Measurements from ENCODE around the gene TAAR1. TPM values are rescaled to one million over a fixed set of nuclear protein-coding genes. Genes with fewer than 3 reads are reported as not detected.

TAAR1 gene
- total and polyA plus RNA-seq, 2 experiments from 2014 or later, result not detected

GRCh38 chr6:132690678-132691077, 31.7 kb upstream of the TAAR1 start (continued):
- TF ChIP-seq CREB1 (CRISPR knock-in tag; IDR thresholded peaks at IDR 0.05; ENCODE audit: low read depth) (no peak), ZNF114 (CRISPR knock-in tag; IDR thresholded peaks at IDR 0.05) (no peak), JUNB (IDR thresholded peaks at IDR 0.05; ENCODE audit: unreplicated experiment) (no peak), ETS1 (IDR thresholded peaks at IDR 0.05) (no peak), EZH2 (IDR thresholded peaks at IDR 0.05; ENCODE audit: low read depth, unreplicated experiment) (no peak), ZNF331 (CRISPR knock-in tag; IDR thresholded peaks at IDR 0.05; ENCODE audit: low read depth) (no peak), REST (IDR thresholded peaks at IDR 0.05; ENCODE audit: unreplicated experiment) (no peak), POLR2AphosphoS5 (IDR thresholded peaks at IDR 0.05; ENCODE audit: low read depth) (no peak), NANOG (IDR thresholded peaks at IDR 0.05; ENCODE audit: borderline replicate concordance) (no peak), CTCF (conservative IDR thresholded peaks at IDR 0.05; ENCODE audit: low read depth in 2 of 2) (no peak)

DNA sequence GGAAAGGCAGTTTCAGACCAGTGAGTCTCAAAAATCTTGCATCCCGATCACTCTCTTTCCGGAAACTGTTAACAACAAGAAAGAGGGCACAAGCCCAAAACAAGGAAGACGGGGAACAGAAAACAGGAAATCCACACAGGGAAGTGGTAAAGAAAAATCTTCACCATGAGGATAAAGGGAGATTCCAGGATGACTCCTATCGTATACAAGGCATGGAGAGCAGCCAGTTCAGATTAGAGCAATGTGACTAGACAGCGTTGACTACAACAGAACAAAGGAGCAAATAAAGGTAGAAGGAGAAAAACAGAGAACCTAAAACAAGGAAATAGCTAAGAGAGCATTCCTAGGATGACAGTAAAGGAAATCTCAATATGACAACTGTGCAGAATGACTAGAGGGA, 28.3 kb upstream of the TAAR1 start:
- H2AFZ ChIP-seq, result peak overlapping the region; percentile 66; the same call in 1 of the 2 replicates
- TF ChIP-seq EZH2 (IDR thresholded peaks at IDR 0.05; ENCODE audit: low read depth, unreplicated experiment) (no peak), ETS1 (IDR thresholded peaks at IDR 0.05) (no peak), POLR2AphosphoS5 (IDR thresholded peaks at IDR 0.05; ENCODE audit: low read depth) (no peak), ZNF331 (CRISPR knock-in tag; IDR thresholded peaks at IDR 0.05; ENCODE audit: low read depth) (no peak), NANOG (IDR thresholded peaks at IDR 0.05; ENCODE audit: borderline replicate concordance) (no peak), ZNF114 (CRISPR knock-in tag; IDR thresholded peaks at IDR 0.05) (no peak)
- TF ChIP-seq, protein P1, sequence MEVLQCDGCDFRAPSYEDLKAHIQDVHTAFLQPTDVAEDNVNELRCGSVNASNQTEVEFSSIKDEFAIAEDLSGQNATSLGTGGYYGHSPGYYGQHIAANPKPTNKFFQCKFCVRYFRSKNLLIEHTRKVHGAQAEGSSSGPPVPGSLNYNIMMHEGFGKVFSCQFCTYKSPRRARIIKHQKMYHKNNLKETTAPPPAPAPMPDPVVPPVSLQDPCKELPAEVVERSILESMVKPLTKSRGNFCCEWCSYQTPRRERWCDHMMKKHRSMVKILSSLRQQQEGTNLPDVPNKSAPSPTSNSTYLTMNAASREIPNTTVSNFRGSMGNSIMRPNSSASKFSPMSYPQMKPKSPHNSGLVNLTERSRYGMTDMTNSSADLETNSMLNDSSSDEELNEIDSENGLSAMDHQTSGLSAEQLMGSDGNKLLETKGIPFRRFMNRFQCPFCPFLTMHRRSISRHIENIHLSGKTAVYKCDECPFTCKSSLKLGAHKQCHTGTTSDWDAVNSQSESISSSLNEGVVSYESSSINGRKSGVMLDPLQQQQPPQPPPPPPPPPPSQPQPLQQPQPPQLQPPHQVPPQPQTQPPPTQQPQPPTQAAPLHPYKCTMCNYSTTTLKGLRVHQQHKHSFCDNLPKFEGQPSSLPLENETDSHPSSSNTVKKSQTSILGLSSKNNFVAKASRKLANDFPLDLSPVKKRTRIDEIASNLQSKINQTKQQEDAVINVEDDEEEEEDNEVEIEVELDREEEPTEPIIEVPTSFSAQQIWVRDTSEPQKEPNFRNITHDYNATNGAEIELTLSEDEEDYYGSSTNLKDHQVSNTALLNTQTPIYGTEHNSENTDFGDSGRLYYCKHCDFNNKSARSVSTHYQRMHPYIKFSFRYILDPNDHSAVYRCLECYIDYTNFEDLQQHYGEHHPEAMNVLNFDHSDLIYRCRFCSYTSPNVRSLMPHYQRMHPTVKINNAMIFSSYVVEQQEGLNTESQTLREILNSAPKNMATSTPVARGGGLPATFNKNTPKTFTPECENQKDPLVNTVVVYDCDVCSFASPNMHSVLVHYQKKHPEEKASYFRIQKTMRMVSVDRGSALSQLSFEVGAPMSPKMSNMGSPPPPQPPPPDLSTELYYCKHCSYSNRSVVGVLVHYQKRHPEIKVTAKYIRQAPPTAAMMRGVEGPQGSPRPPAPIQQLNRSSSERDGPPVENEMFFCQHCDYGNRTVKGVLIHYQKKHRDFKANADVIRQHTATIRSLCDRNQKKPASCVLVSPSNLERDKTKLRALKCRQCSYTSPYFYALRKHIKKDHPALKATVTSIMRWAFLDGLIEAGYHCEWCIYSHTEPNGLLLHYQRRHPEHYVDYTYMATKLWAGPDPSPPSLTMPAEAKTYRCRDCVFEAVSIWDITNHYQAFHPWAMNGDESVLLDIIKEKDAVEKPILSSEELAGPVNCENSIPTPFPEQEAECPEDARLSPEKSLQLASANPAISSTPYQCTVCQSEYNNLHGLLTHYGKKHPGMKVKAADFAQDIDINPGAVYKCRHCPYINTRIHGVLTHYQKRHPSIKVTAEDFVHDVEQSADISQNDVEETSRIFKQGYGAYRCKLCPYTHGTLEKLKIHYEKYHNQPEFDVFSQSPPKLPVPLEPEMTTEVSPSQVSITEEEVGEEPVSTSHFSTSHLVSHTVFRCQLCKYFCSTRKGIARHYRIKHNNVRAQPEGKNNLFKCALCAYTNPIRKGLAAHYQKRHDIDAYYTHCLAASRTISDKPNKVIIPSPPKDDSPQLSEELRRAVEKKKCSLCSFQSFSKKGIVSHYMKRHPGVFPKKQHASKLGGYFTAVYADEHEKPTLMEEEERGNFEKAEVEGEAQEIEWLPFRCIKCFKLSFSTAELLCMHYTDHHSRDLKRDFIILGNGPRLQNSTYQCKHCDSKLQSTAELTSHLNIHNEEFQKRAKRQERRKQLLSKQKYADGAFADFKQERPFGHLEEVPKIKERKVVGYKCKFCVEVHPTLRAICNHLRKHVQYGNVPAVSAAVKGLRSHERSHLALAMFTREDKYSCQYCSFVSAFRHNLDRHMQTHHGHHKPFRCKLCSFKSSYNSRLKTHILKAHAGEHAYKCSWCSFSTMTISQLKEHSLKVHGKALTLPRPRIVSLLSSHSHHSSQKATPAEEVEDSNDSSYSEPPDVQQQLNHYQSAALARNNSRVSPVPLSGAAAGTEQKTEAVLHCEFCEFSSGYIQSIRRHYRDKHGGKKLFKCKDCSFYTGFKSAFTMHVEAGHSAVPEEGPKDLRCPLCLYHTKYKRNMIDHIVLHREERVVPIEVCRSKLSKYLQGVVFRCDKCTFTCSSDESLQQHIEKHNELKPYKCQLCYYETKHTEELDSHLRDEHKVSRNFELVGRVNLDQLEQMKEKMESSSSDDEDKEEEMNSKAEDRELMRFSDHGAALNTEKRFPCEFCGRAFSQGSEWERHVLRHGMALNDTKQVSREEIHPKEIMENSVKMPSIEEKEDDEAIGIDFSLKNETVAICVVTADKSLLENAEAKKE (CRISPR knock-in tag; IDR thresholded peaks at IDR 0.05), result no peak
- peaks cover 6% of the 10 kb centered on the region for H3K9me2 ChIP-seq (ENCODE audit: insufficient read depth)
- no peak overlapping the region for H3K4me3 Mint-ChIP-seq
- no peaks in the 10 kb centered on the region for H3K27me3 ChIP-seq (ENCODE audit: insufficient read depth)
- H3K27me3 Mint-ChIP-seq (ENCODE audit: insufficient read depth, low read depth, poor library complexity), result no peaks in the 10 kb centered on the region
- no peak overlapping the region for H3K27ac ChIP-seq (ENCODE audit: low read depth)
- H3K27ac Mint-ChIP-seq, result no peak overlapping the region
- no peak for DNase-seq (ENCODE audit: low spot score)
- H3K36me3 Mint-ChIP-seq (ENCODE audit: low read depth), result no peaks in the 10 kb centered on the region
- no peaks in the 10 kb centered on the region for H3K79me2 ChIP-seq (replicated peaks; ENCODE audit: insufficient read depth)
- no peak overlapping the region for H3K4me2 ChIP-seq
- H3F3A ChIP-seq (replicated peaks; ENCODE audit: low read depth), result no peaks in the 10 kb centered on the region
- H3K9me3 Mint-ChIP-seq, result no peaks in the 10 kb centered on the region
- peaks cover 8% of the 10 kb centered on the region for H3K4me1 Mint-ChIP-seq
- H3K36me3 ChIP-seq (ENCODE audit: insufficient read depth), result no peaks in the 10 kb centered on the region
- H3K4me3 ChIP-seq, result no peak overlapping the region
- no peaks in the 10 kb centered on the region for H4K20me1 ChIP-seq (replicated peaks; ENCODE audit: insufficient read depth)
- 0 out of 2 replicates have a peak, but pooled peaks cover 5% of the 10 kb centered on the region for H3K4me1 ChIP-seq (ENCODE audit: insufficient read depth)
- no peak for ATAC-seq
